HEK293T (cell line): ENCODE results near the gene TTR.

ENCODE experiments used
- ARNT ChIP-seq: fragments of 450-650 bp; IDR thresholded peaks from 2 replicates; pipeline ENCODE4 v1.6.1; 2017; ENCODE audit warnings: mild to moderate bottlenecking
- BHLHE40 ChIP-seq: fragments of 450-650 bp; IDR thresholded peaks from 2 replicates; pipeline ENCODE4 v1.6.1; 2016; ENCODE audit warnings: mild to moderate bottlenecking, moderate library complexity, borderline replicate concordance
- ELF4 ChIP-seq: fragments of 450-650 bp; IDR thresholded peaks from 2 replicates; pipeline ENCODE4 v1.6.1; 2017; ENCODE audit warnings: antibody characterized with exemption
- FOXK2 ChIP-seq: fragments of 450-650 bp; IDR thresholded peaks from 2 replicates; pipeline ENCODE4 v1.6.1; 2016; ENCODE audit warnings: mild to moderate bottlenecking
- FOXM1 ChIP-seq: fragments of 450-650 bp; IDR thresholded peaks from 2 replicates; pipeline ENCODE4 v1.6.1; 2017; ENCODE audit warnings: mild to moderate bottlenecking, borderline replicate concordance
- HDGF ChIP-seq: fragments of 450-650 bp; IDR thresholded peaks from 2 replicates; pipeline ENCODE4 v1.6.1; 2017; ENCODE audit warnings: antibody characterized with exemption, borderline replicate concordance
- L3MBTL2 ChIP-seq: fragments of 450-650 bp; conservative IDR thresholded peaks from 2 replicates; pipeline ENCODE4 v1.6.1; 2016; ENCODE audit warnings: mild to moderate bottlenecking
- LEF1 ChIP-seq: fragments of 450-650 bp; IDR thresholded peaks from 2 replicates; pipeline ENCODE4 v1.6.1; 2017; ENCODE audit warnings: mild to moderate bottlenecking, borderline replicate concordance
- NFRKB ChIP-seq: fragments of 450-650 bp; IDR thresholded peaks from 2 replicates; pipeline ENCODE4 v1.6.1; 2016; ENCODE audit warnings: mild to moderate bottlenecking, moderate library complexity
- PKNOX1 ChIP-seq: fragments of 450-650 bp; IDR thresholded peaks from 2 replicates; pipeline ENCODE4 v1.6.1; 2016
- SP1 ChIP-seq: fragments of 450-650 bp; IDR thresholded peaks from 2 replicates; pipeline ENCODE4 v1.6.1; 2017
- SUZ12 ChIP-seq: fragments of 450-650 bp; IDR thresholded peaks from 2 replicates; pipeline ENCODE4 v1.6.1; 2016; ENCODE audit warnings: mild to moderate bottlenecking
- TARDBP ChIP-seq: fragments of 450-650 bp; IDR thresholded peaks from 2 replicates; pipeline ENCODE4 v1.6.1; 2016
- ZNF384 ChIP-seq: fragments of 450-650 bp; IDR thresholded peaks from 2 replicates; pipeline ENCODE4 v1.6.1; 2016

DNA sequence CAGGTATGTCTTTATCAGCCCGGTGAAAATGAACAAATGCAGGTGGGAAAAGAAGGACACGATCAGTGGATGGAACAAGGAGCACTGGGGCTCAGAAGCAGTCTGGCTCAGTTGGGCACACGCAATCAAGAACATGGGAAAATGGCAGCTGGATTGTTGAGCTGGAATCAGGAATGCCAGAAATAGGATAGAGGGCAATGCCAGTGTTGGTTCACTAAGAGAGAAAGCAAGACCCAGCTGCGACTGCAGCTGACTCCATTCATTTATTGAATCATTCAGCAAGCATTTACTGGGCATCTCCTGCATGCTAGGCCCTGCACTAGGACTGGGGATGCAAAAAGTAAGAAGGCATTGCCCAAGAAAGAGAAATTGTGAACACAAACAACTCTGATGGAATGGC, 13.6 kb upstream of the TTR start:
- TF ChIP-seq SP1 = no peak
- TF ChIP-seq ELF4 = no peak
- no peak for TF ChIP-seq NFRKB
- no peak for TF ChIP-seq PKNOX1
- TF ChIP-seq FOXK2 = no peak
- no peak for TF ChIP-seq TARDBP
- TF ChIP-seq FOXM1 = no peak
- no peak for TF ChIP-seq SUZ12
- no peak for TF ChIP-seq L3MBTL2
- TF ChIP-seq BHLHE40 = no peak
- no peak for TF ChIP-seq ZNF384
- TF ChIP-seq ARNT = no peak
- TF ChIP-seq HDGF = no peak
- TF ChIP-seq LEF1 = no peak
